Measurements from ENCODE around the gene DPF3. TPM values are rescaled to one million over a fixed set of nuclear protein-coding genes. Genes with fewer than 3 reads are reported as not detected.

The DPF3 gene
- total RNA-seq, result 15.5 TPM

GRCh38 chr14:72893636-72894322 lies at the start of gene DPF3:
DPF3 (minus strand) TSS chr14:72894101; CDS start chr14:72894088, 13 bp downstream.

GRCh38 chr14:72926292-72927028 lies 32.6 kb upstream of the DPF3 start, which contains the start of gene DCAF4:
DCAF4 (plus strand) TSS chr14:72926464; CDS start chr14:72937979, 11,515 bp downstream.

Small RNA genes within 50 kb of the gene (small RNA-seq; reads per million reads assigned to genes)
- not detected for gene RF00019

Other genes with a start within 250 kb of the DPF3 start
- 12.7 TPM for gene DCAF4, start 32.4 kb upstream of the DPF3 start, total RNA-seq
- gene ZFYVE1, start 133.0 kb upstream of the DPF3 start, total RNA-seq, result 16.4 TPM
- 61.1 TPM for gene RBM25, start 164.4 kb upstream of the DPF3 start, total RNA-seq
- gene PSEN1, start 242.4 kb upstream of the DPF3 start, total RNA-seq, result 62.3 TPM